ENCODE measurements around the gene IVNS1ABP.

IVNS1ABP gene

GRCh38 chr1:185342672-185343259, 25.7 kb upstream of the IVNS1ABP start:
- H3K27ac ChIP-seq: no peak overlapping the region
- TF ChIP-seq CTCF (conservative IDR thresholded peaks at IDR 0.05) (no peak), ZFX (IDR thresholded peaks at IDR 0.05) (no peak)

GRCh38 chr1:185342017-185342416, 25.0 kb upstream of the IVNS1ABP start:
- H3K27ac ChIP-seq: no peak overlapping the region
- no peak for TF ChIP-seq CTCF (conservative IDR thresholded peaks at IDR 0.05)
- no peak for TF ChIP-seq ZFX (IDR thresholded peaks at IDR 0.05)

GRCh38 chr1:185341196-185341781, 24.2 kb upstream of the IVNS1ABP start:
- H3K27ac ChIP-seq: no peak overlapping the region

GRCh38 chr1:185338719-185339622, 21.9 kb upstream of the IVNS1ABP start:
- no peak overlapping the region for H3K27ac ChIP-seq
- TF ChIP-seq ZFX (IDR thresholded peaks at IDR 0.05): no peak
- TF ChIP-seq CTCF (conservative IDR thresholded peaks at IDR 0.05): no peak

More at GRCh38 chr1:185341196-185341781, 24.2 kb upstream of the IVNS1ABP start:
- no peak for TF ChIP-seq ZFX (IDR thresholded peaks at IDR 0.05)
- no peak for TF ChIP-seq CTCF (conservative IDR thresholded peaks at IDR 0.05)

GRCh38 chr1:185337246-185337645, 20.2 kb upstream of the IVNS1ABP start:
- H3K27ac ChIP-seq: no peak overlapping the region
- TF ChIP-seq CTCF (conservative IDR thresholded peaks at IDR 0.05): no peak
- no peak for TF ChIP-seq ZFX (IDR thresholded peaks at IDR 0.05)

- H3K27ac ChIP-seq: no peak overlapping the region
- TF ChIP-seq CTCF (conservative IDR thresholded peaks at IDR 0.05): no peak
- no peak for TF ChIP-seq ZFX (IDR thresholded peaks at IDR 0.05)
Observed at GRCh38 chr1:185334182-185334581, 17.1 kb upstream of the IVNS1ABP start.

- TF ChIP-seq CTCF (conservative IDR thresholded peaks at IDR 0.05) (no peak), ZFX (IDR thresholded peaks at IDR 0.05) (no peak)
- no peak overlapping the region for H3K27ac ChIP-seq
Observed at GRCh38 chr1:185328255-185328654, 11.2 kb upstream of the IVNS1ABP start.

Measured in C4-2B (cell line).